ENCODE results near the gene SLC36A2.
A peak's percentile ranks its signal among the peaks of the same experiment; 100 is the strongest.

SLC36A2 gene

GRCh38 chr5:151295791-151296477 lies 51.4 kb downstream of the SLC36A2 start:
- no peak overlapping the region; the same call in 1 of the 2 replicates for H3K27ac ChIP-seq
- TF ChIP-seq ZFX (IDR thresholded peaks at IDR 0.05) (no peak), CTCF (conservative IDR thresholded peaks at IDR 0.05) (no peak)

GRCh38 chr5:151295138-151295537 lies 52.2 kb downstream of the SLC36A2 start:
- no peak for TF ChIP-seq ZFX (IDR thresholded peaks at IDR 0.05)
- no peak for TF ChIP-seq CTCF (conservative IDR thresholded peaks at IDR 0.05)
- H3K27ac ChIP-seq = no peak overlapping the region

GRCh38 chr5:151293624-151294023 lies 53.7 kb downstream of the SLC36A2 start:
- no peak for TF ChIP-seq CTCF (conservative IDR thresholded peaks at IDR 0.05)
- no peak for TF ChIP-seq ZFX (IDR thresholded peaks at IDR 0.05)

GRCh38 chr5:151288180-151288579 lies 59.2 kb downstream of the SLC36A2 start:
- TF ChIP-seq CTCF (conservative IDR thresholded peaks at IDR 0.05) (peak; percentile 58), ZFX (IDR thresholded peaks at IDR 0.05) (no peak)

More at GRCh38 chr5:151293624-151294023, 53.7 kb downstream of the SLC36A2 start:
- H3K27ac ChIP-seq = no peak overlapping the region

GRCh38 chr5:151286246-151286645 lies 61.1 kb downstream of the SLC36A2 start:
- no peak overlapping the region for H3K27ac ChIP-seq
- TF ChIP-seq CTCF (conservative IDR thresholded peaks at IDR 0.05) (no peak), ZFX (IDR thresholded peaks at IDR 0.05) (no peak)

More at GRCh38 chr5:151288180-151288579, 59.2 kb downstream of the SLC36A2 start:
- no peak overlapping the region for H3K27ac ChIP-seq

GRCh38 chr5:151285683-151286082 lies 61.7 kb downstream of the SLC36A2 start:
- no peak for TF ChIP-seq CTCF (conservative IDR thresholded peaks at IDR 0.05)
- no peak overlapping the region for H3K27ac ChIP-seq

GRCh38 chr5:151284392-151284967 lies 62.9 kb downstream of the SLC36A2 start:
- TF ChIP-seq ZFX (IDR thresholded peaks at IDR 0.05) (no peak), CTCF (conservative IDR thresholded peaks at IDR 0.05) (peak; percentile 36)
- no peak overlapping the region; the same call in 1 of the 2 replicates for H3K27ac ChIP-seq

All from C4-2B (cell line).